HL-60 (cell line): ENCODE results near the gene RAB27A.

Experiments used
- POLR2AphosphoS5 ChIP-seq: IDR thresholded peaks from 2 replicates; pipeline ENCODE4 v1.6.1; 2012; ENCODE audit warnings: low read depth
- SPI1 ChIP-seq: IDR thresholded peaks from 2 replicates; pipeline ENCODE4 v1.6.1; 2012; ENCODE audit warnings: low read depth, mild to moderate bottlenecking, borderline replicate concordance
- TF ChIP-seq, protein P1 (sequence below): IDR thresholded peaks from one replicate; pipeline ENCODE4 v1.5.1; 2011; ENCODE audit warnings: low read length, control low read depth, inconsistent platforms; ENCODE audit not compliant: insufficient read depth
- TF ChIP-seq, protein P2 (sequence below): IDR thresholded peaks from 2 replicates; pipeline ENCODE4 v1.6.1; 2012; ENCODE audit warnings: low read depth; ENCODE audit not compliant: insufficient replicate concordance

- TF ChIP-seq, protein P1, sequence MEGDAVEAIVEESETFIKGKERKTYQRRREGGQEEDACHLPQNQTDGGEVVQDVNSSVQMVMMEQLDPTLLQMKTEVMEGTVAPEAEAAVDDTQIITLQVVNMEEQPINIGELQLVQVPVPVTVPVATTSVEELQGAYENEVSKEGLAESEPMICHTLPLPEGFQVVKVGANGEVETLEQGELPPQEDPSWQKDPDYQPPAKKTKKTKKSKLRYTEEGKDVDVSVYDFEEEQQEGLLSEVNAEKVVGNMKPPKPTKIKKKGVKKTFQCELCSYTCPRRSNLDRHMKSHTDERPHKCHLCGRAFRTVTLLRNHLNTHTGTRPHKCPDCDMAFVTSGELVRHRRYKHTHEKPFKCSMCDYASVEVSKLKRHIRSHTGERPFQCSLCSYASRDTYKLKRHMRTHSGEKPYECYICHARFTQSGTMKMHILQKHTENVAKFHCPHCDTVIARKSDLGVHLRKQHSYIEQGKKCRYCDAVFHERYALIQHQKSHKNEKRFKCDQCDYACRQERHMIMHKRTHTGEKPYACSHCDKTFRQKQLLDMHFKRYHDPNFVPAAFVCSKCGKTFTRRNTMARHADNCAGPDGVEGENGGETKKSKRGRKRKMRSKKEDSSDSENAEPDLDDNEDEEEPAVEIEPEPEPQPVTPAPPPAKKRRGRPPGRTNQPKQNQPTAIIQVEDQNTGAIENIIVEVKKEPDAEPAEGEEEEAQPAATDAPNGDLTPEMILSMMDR, result no peak
- TF ChIP-seq POLR2AphosphoS5 (no peak), SPI1 (no peak)
- TF ChIP-seq, protein P2, sequence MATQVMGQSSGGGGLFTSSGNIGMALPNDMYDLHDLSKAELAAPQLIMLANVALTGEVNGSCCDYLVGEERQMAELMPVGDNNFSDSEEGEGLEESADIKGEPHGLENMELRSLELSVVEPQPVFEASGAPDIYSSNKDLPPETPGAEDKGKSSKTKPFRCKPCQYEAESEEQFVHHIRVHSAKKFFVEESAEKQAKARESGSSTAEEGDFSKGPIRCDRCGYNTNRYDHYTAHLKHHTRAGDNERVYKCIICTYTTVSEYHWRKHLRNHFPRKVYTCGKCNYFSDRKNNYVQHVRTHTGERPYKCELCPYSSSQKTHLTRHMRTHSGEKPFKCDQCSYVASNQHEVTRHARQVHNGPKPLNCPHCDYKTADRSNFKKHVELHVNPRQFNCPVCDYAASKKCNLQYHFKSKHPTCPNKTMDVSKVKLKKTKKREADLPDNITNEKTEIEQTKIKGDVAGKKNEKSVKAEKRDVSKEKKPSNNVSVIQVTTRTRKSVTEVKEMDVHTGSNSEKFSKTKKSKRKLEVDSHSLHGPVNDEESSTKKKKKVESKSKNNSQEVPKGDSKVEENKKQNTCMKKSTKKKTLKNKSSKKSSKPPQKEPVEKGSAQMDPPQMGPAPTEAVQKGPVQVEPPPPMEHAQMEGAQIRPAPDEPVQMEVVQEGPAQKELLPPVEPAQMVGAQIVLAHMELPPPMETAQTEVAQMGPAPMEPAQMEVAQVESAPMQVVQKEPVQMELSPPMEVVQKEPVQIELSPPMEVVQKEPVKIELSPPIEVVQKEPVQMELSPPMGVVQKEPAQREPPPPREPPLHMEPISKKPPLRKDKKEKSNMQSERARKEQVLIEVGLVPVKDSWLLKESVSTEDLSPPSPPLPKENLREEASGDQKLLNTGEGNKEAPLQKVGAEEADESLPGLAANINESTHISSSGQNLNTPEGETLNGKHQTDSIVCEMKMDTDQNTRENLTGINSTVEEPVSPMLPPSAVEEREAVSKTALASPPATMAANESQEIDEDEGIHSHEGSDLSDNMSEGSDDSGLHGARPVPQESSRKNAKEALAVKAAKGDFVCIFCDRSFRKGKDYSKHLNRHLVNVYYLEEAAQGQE, result no peak
Observed at GRCh38 chr15:55230051-55230670, 59.5 kb downstream of the RAB27A start.
